Pons (tissue), 1 donor: Measurements from ENCODE around the gene MOB3B.

Experiments
- DNase-seq: peaks from one replicate; pipeline ENCODE4 v3.0.0-alpha.2; 2016; ENCODE audit warnings: low spot score

Gene MOB3B

DNA sequence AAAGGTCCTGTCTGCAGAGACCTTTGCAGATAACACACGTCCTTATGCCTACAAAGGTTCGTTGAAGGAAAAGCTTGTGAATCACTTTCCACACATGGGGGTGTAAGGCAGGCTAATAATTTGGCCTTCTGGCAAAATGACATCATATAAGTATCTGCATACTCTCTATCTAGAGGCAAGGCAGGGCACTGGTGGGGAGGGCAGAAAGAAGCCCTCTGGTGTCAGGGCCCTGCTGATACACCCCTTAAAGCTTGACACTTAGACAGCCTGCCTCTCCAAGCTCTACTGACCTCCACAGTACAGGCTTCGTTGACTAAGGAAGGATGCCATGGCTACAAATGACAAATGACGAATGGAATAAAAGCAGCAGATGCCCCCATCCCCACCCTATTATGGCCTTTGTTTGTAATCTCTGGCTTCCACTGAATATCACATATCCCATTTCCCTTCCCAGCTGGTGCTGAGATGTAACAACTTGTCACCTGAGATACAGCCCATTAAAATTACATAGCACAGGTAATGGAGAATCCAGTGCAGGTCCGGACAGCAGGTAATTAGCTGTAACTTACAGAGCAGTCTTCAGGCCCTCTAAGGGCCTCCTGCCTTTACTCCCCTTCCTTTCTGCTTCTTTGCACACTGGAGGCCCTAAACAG lies 82.5 kb downstream of the MOB3B start:
- no peak for DNase-seq

- DNase-seq, result no peak
Measured at GRCh38 chr9:27445688-27446087, 83.9 kb downstream of the MOB3B start.

- DNase-seq, result no peak
Measured at GRCh38 chr9:27445057-27445595, 84.5 kb downstream of the MOB3B start.

GRCh38 chr9:27442464-27442863 lies 87.2 kb downstream of the MOB3B start:
- no peak for DNase-seq

DNA sequence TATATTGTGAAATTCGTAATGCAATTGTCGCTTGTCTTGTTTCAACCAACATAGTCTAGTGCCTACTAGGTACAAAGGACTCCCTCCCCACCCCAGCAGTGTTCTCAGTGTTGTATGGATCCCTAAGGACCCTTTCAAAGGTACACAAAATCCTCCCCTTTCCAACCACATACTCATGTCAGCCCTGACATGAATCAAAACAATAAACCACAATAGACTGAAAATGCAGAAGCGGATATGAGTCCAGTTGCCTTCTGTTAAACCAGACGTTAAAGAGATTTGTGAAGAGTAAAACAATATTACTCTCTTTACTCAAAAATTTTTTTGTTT lies 87.9 kb downstream of the MOB3B start:
- DNase-seq, result no peak

DNA sequence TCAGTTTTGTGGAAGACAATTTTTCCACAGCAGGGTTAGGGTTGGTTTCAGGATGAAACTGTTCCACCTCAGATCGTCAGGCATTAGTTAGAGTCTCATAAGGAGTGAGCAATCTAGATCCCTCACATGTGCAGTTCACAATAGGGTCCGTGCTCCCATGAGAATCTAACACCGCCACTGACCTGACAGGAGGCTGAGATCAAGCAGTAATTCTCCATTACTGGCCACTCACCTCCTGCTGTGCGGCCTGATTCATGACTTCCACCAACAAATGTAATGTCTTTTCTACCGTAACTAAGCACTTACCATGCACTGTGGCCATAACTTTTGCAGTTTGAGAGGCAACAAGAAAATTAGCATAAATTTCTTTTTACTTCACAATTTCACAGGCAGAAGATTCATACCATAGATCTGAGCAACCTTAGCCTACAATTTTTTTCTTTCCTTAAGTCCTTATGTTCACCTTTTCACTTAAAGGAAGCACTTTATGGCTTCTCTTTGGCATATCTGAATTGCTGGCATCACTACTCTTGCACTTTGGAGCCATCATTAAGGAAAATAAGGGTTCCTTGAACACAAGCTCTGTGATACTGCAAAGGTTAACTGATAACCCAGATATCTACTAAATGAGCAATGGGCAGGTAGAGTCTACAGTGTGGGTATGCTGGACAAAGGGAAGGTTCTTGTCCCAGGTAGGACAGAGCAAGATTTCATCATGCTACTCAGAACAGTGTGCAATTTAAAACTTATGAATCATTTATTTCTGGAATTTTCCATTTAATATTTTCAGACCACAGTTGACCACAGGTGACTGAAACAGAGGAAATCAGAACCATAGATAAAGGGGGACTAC lies 88.5 kb downstream of the MOB3B start:
- no peak for DNase-seq

DNA sequence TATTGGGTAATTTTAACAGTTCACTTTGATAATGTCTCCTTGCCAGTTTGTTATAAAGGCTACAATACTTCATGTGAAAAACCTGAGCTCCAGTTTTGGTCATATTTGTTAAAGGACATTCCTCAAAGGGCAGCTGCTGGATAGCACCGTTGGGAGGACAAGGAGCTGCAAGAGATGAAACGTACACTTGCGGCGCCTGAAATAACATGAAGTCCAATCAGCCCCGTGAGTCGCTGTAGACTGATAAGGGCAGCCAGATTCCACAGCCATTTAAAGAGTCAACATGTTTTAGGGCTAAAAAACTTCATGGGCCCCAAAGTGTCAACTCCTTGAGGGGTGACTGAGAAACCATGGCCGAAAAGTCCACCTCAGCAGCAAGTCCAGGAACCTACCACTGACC lies 91.1 kb downstream of the MOB3B start:
- no peak for DNase-seq

DNA sequence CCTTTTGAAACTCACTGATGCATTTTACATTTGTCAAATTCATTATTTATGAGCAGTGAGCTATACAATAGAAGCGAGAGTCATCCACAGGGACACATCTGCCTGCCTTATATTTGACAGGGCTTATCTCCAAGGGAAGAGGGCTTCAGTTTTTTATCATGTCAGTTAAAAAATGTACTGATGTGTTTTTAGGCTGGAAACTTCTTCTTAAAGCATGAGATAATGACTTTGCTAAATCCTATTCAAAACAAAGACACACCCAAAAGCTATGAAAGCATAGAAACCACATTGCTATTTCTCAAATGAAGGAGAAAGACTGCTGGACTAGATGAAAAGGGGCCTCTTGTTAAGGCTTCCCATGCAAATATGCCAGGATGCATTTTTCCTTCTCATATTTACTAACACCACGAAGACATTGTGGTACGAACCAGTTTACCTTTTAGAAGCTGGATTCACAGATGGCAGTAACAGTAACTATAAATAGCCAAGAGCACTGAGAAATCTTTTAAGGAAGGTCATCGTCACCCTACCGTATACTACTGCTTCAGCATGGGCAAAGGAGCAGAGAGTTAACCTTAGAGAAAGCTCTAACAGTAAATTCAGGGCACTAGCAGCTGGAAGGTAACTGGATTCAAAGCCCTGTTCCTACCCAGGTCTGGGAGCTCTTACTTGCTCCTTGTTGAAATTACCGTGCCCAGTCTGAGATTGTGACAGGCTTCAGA lies 91.8 kb downstream of the MOB3B start:
- no peak for DNase-seq

GRCh38 chr9:27436234-27436633 lies 93.4 kb downstream of the MOB3B start:
- no peak for DNase-seq

GRCh38 chr9:27433631-27434325 lies 95.8 kb downstream of the MOB3B start:
- no peak for DNase-seq

GRCh38 chr9:27432308-27432707 lies 97.3 kb downstream of the MOB3B start:
- DNase-seq, result no peak

DNA sequence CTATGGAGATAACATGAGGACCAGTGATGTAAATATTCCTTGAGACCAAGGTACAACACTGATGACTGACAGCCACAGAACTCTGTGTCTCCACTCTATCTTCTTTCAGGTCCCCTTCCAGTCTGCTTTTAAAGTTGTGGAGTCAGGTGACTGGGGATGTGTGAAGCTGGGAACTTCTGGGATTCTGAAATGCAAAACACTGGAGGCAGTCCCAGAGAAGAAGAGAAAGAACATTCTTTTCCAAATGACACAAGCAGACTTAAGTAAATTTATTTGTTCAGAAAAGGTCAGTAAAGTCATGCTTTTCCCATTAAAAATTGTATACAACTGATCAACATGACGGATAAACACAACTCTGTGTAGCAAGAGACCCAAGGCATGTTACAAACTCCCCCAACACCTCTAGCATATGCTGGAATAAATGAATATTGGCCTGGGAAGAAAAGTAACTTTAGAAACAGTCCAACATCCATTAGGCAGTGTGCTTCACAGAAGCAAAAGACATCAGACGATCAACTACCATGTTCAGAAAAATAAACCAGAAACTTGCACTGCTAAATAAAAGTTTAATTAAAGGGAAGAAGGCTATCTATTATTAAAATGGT lies 98.0 kb downstream of the MOB3B start:
- no peak for DNase-seq

- no peak for DNase-seq
Measured at GRCh38 chr9:27430750-27431535, 98.7 kb downstream of the MOB3B start.

DNA sequence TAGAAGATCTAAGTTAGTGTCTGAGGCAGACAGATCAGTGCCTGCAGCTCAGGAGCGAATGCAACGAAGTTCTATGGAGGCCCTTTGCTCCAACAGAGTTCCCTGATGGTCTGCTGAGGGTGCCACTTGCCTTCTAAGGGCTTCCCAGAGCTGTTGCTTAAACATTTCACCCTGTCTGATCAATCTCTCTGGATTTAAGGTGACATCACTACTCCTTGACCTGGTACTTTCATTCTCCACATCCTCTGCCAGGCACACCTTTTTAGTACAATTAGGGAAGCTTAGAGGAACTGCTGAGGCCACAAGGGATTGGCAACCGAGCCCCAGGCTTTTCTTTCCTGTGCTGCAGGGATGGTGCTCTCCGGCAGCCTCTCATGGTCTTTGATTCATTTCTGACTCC lies 99.7 kb downstream of the MOB3B start:
- DNase-seq, result no peak

DNA sequence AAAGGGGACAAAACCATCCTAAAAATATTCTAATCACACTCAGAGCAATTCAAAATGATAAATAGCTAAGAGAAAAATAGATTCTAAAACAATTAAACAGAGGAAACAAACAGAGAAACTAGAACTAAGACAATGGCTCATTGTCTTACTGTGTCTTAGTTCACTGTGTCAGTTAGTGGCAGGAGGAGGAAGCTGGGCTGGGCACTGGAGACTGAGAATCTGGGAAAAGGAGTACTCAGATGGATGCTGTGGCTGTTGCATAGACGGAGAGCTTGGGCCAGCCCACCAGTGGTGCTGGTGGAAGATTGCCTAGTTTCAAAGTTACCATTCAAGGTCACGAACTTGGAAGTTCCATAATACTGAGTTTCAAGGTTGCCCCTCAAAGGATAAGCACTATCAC lies 100.2 kb downstream of the MOB3B start:
- peak; percentile 97 for DNase-seq

- DNase-seq, result no peak
Measured at GRCh38 chr9:27428551-27428950, 101.1 kb downstream of the MOB3B start.

DNA sequence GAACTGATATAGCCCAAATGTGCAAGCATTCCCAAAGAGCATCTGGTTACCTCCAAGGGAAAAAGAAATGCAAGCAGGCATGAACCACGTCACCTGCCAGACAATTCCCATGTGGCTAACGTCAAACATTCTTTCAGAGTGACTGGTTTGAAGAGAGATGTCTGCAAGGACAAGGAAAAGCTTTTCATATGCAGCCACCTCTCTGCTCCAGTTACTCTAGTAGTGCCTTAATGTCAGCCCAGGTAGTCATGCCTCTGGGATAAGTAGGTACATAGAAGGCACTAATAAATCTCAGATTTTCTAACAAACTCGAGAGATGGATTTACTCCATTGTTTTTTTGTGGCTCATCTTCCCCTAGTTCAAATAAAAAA lies 102.4 kb downstream of the MOB3B start:
- no peak for DNase-seq

DNA sequence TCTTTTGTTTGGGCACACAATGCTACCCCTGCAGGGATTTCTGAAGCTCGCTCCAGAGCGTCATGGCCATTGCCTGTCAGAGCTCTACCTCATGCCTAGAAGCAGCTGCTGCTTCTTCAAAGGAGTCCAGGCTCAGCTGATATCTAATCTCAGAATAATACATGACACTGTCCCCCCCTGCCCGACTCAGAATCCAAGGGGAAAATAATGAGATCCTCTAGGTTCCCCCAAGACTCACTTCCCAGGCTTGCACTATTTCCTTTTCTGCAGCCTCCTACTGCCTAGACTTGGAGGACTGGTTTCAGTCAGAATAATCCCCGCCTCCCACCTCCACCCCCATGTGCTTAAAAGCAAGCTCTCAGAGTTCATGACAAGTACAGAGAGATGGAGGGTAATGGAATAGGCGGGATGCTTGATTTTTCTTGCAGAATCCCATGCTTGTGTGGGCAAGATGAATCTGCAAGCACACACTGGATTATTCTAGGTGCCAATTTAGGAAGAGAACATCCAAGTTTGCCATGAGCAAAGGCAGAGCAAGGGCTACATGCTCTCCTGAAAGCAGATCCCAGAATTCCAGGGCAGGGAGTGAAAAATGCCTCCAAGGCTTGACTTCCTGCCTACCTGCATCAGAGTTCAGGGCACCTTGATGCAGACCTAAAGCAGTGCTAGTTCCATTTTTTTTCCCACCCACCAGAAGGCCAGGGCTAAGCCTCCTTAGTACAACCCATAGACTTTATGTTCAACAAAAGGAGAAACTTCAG lies 102.9 kb downstream of the MOB3B start:
- DNase-seq, result peak; percentile 80

GRCh38 chr9:27425827-27426510 lies 103.6 kb downstream of the MOB3B start:
- DNase-seq, result no peak
